NCI-H1436 treated with DMSO at 0.1 percent for 48 hours (cell line): ENCODE results near the gene ABL1.
A peak's percentile ranks its signal among the peaks of the same experiment; 100 is the strongest.

Source experiments
- DNase-seq: peaks from one replicate; lab custom pipeline; 2025; lab: John Stamatoyannopoulos, UW

Gene ABL1

DNA sequence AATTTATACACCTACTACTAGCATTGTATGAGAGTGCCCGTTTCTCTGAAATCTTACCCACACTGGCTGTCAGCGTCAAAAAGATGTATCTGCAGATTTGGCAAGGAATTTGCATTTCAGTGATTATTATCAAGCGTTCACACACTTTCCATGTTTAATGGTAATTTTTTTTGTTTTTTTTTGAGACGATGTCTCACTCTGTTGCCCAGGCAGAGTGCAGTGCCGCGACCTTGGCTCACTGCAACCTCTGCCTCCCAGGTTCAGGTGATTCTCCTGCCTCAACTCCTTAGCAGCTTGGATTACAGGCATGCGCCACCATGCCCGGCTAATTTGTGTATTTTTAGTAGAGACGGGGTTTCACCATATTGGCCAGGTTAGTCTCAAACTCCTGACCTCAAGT is 14.3 kb downstream of the ABL1 start:
- DNase-seq, result no peak

- no peak for DNase-seq
Observed at GRCh38 chr9:130852801-130853200, 17.7 kb downstream of the ABL1 start.

GRCh38 chr9:130854092-130854491 is 19.0 kb downstream of the ABL1 start:
- DNase-seq, result no peak

DNA sequence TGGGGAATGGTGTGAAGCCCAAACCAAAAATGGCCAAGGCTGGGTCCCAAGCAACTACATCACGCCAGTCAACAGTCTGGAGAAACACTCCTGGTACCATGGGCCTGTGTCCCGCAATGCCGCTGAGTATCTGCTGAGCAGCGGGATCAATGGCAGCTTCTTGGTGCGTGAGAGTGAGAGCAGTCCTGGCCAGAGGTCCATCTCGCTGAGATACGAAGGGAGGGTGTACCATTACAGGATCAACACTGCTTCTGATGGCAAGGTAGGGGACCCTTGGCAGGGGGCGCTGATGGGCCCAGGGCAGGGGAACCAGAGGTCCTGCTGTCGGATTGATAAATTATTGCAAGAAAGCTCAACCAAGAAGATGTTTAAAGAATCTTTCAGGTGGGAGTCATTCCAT is 19.8 kb downstream of the ABL1 start:
- no peak for DNase-seq

DNA sequence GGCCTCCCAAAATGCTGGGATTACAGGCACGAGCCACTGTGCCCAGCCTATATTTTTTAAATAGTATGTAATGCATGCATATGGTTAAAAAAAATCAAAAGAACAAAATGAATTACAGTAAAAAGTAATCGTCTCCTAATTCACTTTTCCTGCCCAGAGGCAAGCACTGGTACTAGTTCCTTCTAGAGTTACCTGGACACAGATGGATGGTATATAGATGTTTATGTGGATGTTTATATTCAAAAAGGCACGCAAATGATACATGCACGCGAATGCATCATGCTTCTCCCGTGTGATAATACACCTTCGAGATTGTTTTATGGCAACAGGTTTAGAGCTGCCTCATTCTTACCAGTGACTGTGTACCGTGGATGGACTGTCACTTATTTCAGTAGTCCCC is 21.4 kb downstream of the ABL1 start:
- no peak for DNase-seq

DNA sequence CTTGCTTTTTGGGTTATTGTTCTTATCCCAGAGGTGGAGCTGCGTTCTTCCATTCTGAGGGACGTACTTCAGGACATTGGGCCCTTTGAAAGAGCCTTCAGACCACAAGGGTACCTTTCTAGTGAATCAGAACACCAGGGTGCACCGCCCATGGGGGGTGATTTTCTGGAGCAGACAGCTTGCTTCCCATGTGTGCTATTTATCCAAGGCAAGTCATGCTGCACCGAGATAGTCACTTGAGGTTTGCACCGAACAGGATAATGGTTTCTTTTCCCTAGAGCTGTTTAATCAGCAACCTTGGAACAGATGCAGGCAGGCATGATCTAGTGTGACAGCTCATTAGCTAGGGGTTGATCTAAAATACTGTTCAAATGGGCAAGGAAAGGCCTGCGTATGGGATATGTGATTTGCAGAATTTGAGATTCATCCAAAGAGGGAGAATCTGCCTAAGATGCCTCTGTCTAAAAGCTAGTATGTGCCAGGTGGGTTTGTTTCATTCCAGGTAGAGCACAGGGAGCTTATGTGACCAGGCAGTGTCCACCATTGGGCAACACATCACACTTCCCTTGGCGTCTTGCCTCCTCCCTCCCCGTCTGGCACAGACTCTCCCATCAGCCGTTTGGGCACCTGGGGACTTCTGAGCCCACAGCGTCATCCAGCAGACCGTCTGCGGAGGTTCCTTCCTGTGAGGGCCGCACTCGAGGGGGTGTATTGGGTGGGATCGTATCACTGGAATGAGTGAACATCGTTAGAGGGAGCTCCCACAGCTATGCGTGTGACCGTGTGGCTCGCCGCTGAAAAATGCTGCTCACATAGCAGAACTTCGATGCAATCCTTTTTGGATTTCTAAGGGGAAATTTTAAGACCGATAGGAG is 23.0 kb downstream of the ABL1 start:
- no peak for DNase-seq

DNA sequence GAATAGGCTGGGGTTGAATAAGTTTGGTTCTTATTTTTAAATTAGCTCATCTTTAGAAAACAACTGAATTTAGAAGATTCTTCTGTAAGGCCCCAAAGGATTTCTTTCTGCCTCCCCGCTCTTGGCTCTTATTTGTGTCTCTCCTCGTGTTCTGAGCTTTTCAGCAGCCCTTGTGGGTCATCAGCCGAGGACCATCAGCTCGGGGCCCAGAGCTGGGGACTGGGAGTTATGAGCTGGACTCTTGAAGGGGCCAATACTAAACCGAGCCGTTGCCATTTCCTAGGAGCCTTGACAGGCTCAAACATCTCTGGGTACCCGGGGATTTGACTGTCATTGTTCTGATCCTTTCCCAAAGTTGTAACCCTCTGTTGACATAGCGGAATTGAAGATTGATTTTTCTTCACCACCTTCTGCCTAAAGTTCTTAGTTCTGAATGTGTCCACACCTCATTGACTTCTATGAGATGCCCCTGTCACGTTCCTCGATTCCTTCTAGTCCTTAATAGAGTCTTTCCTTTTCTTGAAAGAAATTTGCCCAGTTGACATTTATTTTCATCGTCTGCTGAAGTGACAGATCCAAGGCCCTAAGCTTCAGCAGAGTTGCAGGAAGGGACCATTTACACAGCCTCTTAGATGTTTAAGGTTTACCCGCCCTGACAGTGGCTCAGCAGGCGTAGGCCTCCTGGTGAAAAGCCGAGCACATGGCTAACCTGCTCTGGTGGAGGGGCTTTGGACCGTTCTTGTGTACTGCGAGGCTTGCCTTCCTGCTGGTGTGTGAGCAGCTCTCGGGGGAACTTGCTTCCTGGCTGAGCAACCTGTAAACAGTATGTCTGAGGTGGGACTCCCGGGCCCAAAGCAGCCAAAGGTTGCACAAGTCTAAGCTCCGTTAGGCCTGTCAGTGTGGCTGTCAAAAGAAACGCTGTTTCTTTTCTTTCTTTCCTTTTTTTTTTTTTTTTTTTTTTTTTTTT is 24.0 kb downstream of the ABL1 start:
- no peak for DNase-seq

- no peak for DNase-seq
Observed at GRCh38 chr9:130860458-130861316, 25.6 kb downstream of the ABL1 start.

- DNase-seq, result no peak
Observed at GRCh38 chr9:130861372-130862180, 26.5 kb downstream of the ABL1 start.

DNA sequence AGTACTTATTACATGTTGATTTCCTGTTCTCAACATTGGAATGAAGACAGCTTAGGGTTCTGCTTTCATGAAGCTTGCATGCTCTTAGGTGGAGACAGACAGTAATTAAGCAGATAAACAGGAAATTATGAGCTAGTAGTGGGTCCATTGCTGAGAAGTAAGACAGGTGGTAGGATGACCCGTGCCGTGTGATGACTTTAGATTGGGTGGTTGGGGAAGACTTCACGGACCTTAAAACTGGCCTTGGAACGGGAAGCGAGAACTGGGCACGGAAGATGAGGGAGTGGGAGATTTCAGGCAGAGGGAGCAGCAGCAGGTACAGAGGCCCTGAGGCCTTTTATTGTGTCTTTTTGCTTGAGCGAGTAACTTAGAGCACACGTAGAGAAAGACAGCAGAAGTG is 27.2 kb downstream of the ABL1 start:
- no peak for DNase-seq

DNA sequence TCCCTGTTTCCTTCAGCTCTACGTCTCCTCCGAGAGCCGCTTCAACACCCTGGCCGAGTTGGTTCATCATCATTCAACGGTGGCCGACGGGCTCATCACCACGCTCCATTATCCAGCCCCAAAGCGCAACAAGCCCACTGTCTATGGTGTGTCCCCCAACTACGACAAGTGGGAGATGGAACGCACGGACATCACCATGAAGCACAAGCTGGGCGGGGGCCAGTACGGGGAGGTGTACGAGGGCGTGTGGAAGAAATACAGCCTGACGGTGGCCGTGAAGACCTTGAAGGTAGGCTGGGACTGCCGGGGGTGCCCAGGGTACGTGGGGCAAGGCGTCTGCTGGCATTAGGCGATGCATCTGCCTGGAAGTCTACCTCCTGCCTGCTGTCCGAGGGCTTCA is 27.7 kb downstream of the ABL1 start:
- no peak for DNase-seq

- no peak for DNase-seq
Observed at GRCh38 chr9:130864541-130864940, 29.5 kb downstream of the ABL1 start.

- no peak for DNase-seq
Observed at GRCh38 chr9:130865921-130866320, 30.9 kb downstream of the ABL1 start.

DNA sequence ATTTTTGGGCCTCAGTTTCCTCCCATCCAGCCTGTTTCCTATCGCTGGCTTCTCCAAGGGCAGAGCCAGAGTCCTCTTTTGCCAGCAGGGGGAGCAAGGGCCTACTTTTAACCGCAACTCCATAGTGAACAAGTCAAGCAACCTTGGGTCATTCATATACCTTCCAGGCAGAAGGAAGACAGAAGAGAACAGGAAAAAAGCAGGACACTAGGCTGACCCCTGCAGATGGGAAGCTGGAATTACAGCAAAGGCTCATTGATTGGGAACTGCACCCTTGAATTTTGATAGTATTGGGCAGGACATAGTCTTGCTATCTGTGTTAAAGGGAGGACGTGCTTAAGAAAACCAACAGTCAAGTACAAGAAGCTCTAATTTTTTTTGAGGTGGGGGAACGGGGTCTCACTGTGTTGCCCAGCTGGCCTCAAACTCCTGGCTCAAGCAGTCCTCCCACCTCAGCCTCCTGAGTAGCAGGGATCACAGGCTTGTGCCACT is 31.5 kb downstream of the ABL1 start:
- peak; percentile 4 for DNase-seq

GRCh38 chr9:130867556-130867955 is 32.5 kb downstream of the ABL1 start:
- no peak for DNase-seq

DNA sequence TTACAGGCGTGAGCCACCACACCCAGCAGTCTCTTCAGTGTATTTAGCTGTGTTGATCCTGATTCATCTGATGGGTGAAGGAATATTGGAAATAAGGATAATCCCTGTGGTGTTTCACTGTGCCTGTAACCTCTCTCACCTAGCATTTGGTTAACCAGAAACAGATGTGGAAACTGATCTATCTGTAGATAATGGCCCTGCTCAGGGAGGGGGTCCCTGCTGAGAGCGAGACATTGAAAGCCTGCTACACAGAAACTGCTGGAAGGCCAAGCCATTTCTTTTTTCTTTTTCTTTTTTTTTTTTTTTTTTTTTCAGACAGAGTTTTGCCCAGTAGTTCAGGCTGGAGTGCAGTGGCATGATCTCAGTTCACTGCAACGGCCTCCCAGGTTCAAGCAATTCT is 33.2 kb downstream of the ABL1 start:
- DNase-seq, result no peak

GRCh38 chr9:130869250-130869649 is 34.2 kb downstream of the ABL1 start:
- no peak for DNase-seq

- no peak for DNase-seq
Observed at GRCh38 chr9:130870491-130871381, 35.7 kb downstream of the ABL1 start.

DNA sequence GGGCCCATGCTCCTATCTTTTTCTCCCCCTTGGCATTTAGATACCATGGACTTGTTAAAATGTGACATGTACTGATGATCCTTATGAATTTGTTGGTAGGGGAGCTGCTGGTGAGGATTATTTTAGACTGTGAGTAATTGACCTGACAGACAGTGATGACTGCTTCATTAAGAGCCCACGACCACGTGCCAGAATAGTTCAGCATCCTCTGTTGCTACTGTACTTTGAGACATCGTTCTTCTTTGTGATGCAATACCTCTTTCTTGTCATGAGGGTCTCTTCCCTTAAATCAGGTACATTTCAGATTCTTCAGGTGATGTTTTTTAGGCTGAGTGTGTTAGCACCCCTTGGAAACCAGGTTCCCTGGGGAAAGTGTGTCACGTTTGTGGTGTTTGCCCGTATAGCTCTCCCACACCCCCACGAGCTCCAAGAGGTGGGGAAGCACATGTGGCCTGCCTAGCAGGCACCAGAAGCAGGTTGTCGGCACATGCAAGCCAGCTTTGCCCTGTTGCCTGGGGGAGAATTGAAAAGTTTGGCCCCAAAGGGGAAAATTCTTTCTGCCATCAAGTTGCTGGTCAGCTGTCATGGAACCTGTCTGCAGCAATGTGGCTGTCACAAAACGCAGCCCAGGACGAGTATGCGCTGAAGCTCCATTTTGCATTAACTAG is 36.5 kb downstream of the ABL1 start:
- DNase-seq, result no peak
